H1 (cell line): ENCODE data around the gene TSKU. TPM values are rescaled to one million over a fixed set of nuclear protein-coding genes. Genes with fewer than 3 reads are reported as not detected.

Source experiments
- CTCF ChIA-PET: fragments of 300-600 bp; sonication (Branson Sonifier 250); formaldehyde crosslinking; loops from one replicate; lab custom pipeline; 2021; ENCODE audit not compliant: partially characterized antibody; lab: Charles Lee
- POLR2A ChIA-PET: fragments of 300-600 bp; sonication (Branson Sonifier 250); formaldehyde crosslinking; loops from one replicate; lab custom pipeline; 2021; ENCODE audit warnings: inconsistent platforms; ENCODE audit not compliant: partially characterized antibody; lab: Charles Lee
- DNase-seq, 2 experiments: peaks; one replicate each; pipeline versions ENCODE4 v3.0.0 to v3.0.0-alpha.2; 2010 to 2022; ENCODE audit warnings: low spot score in 2 of 2, low read depth in 1 of 2, mixed read lengths in 1 of 2
- FAIRE-seq: peaks from 2 replicates; lab custom pipeline; 2011; peaks lifted over from hg19 to GRCh38; lab: Jason Lieb, UNC
- H2AFZ ChIP-seq: 2 replicates; pipeline ENCODE4 v1.8.1; 2012; ENCODE audit warnings: low read length, inconsistent platforms
- H2AK5ac ChIP-seq: 2 replicates; pipeline ENCODE4 v1.6.1; 2013; ENCODE audit warnings: low read depth, low read length
- H2BK120ac ChIP-seq: replicated peaks from 2 replicates; pipeline ENCODE3; 2013; ENCODE audit warnings: low read depth, low read length, inconsistent platforms
- H2BK12ac ChIP-seq: 2 replicates; pipeline ENCODE4 v1.6.1; 2013; ENCODE audit warnings: low read depth, low read length
- H2BK15ac ChIP-seq: 2 replicates; pipeline ENCODE4 v1.6.1; 2013; ENCODE audit warnings: low read length
- H2BK20ac ChIP-seq: 2 replicates; pipeline ENCODE4 v1.6.1; 2013; ENCODE audit warnings: low read length
- H2BK5ac ChIP-seq: 2 replicates; pipeline ENCODE4 v1.6.1; 2013; ENCODE audit warnings: low read depth, low read length
- H3K14ac ChIP-seq: 2 replicates; pipeline ENCODE4 v1.6.1; 2013; ENCODE audit warnings: inconsistent platforms; ENCODE audit not compliant: insufficient read length
- H3K18ac ChIP-seq: 2 replicates; pipeline ENCODE4 v1.6.1; 2013; ENCODE audit warnings: low read length; ENCODE audit errors: extremely low read depth
- H3K23ac ChIP-seq: 2 replicates; pipeline ENCODE4 v1.6.1; 2013; ENCODE audit warnings: inconsistent platforms; ENCODE audit not compliant: insufficient read length
- H3K23me2 ChIP-seq: 2 replicates; pipeline ENCODE4 v1.6.1; 2013; ENCODE audit warnings: low read depth, low read length
- H3K27ac ChIP-seq: 2 replicates; pipeline ENCODE4 v1.6.1; 2011; ENCODE audit warnings: low read depth, low read length, inconsistent platforms
- H3K27me3 ChIP-seq, 4 experiments: replicated peaks in 1 of 4; 1 replicate in 1 of 4; 2 replicates in 3 of 4; pipeline versions ENCODE4 v1.6.1 to v1.8.1; 2011 to 2013; ENCODE audit warnings: low read length in 3 of 4, mild to moderate bottlenecking in 3 of 4, inconsistent platforms in 2 of 4, mixed read lengths in 2 of 4, moderate library complexity in 1 of 4; ENCODE audit not compliant: control insufficient read depth in 3 of 4, insufficient read depth in 3 of 4; ENCODE audit errors: extremely low read depth in 1 of 4
- H3K36me3 ChIP-seq, 4 experiments: 2 replicates each; pipeline versions ENCODE4 v1.6.1 to v1.8.1; 2011 to 2013; ENCODE audit warnings: mild to moderate bottlenecking in 4 of 4, low read length in 3 of 4, moderate library complexity in 2 of 4, control low read depth in 1 of 4, inconsistent platforms in 1 of 4; ENCODE audit not compliant: insufficient read depth in 4 of 4, control insufficient read depth in 2 of 4
- H3K4ac ChIP-seq: replicated peaks from 2 replicates; pipeline ENCODE3; 2013; ENCODE audit warnings: low read length, low read depth, mixed read lengths, inconsistent platforms; ENCODE audit not compliant: insufficient read length
- H3K4me1 ChIP-seq, 4 experiments: replicated peaks in 1 of 4; 1 replicate in 1 of 4; 2 replicates in 3 of 4; pipeline versions ENCODE4 v1.6.1 to v1.8.1; 2011 to 2013; ENCODE audit warnings: low read length in 3 of 4, inconsistent platforms in 2 of 4, mixed read lengths in 1 of 4; ENCODE audit not compliant: insufficient read depth in 4 of 4, control insufficient read depth in 3 of 4
- H3K4me2 ChIP-seq, 2 experiments: 2 replicates each; pipeline versions ENCODE4 v1.6.1 to v1.8.1; 2011 to 2013; ENCODE audit warnings: low read depth in 2 of 2, low read length in 2 of 2, control low read depth in 1 of 2, inconsistent platforms in 1 of 2, mild to moderate bottlenecking in 1 of 2; ENCODE audit not compliant: insufficient read depth in 1 of 2
- H3K4me3 ChIP-seq, 4 experiments: fragments of 200-600, 300-600 bp in 1 of 4; sonication (generic), shearing (Covaris generic), sonication (Bioruptor Twin) in 1 of 4; 2 replicates each; pipeline versions ENCODE4 v1.5.1 to v1.8.1; 2011 to 2016; ENCODE audit warnings: low read length in 4 of 4, low read depth in 3 of 4, control low read depth in 2 of 4, inconsistent platforms in 2 of 4, mild to moderate bottlenecking in 2 of 4, mixed read lengths in 1 of 4, moderate library complexity in 1 of 4; ENCODE audit not compliant: insufficient read depth in 2 of 4; ENCODE audit errors: extremely low read depth in 1 of 4
- H3K56ac ChIP-seq: replicated peaks from 2 replicates; pipeline ENCODE3; 2013; ENCODE audit warnings: low read depth, mild to moderate bottlenecking, mixed read lengths, low read length, inconsistent platforms; ENCODE audit not compliant: insufficient read length
- H3K79me1 ChIP-seq: 2 replicates; pipeline ENCODE4 v1.6.1; 2013; ENCODE audit warnings: low read depth, low read length, control low read depth
- H3K79me2 ChIP-seq, 2 experiments: 2 replicates each; pipeline versions ENCODE4 v1.6.1 to v1.8.1; 2012 to 2013; ENCODE audit warnings: low read length in 2 of 2, mild to moderate bottlenecking in 2 of 2, inconsistent platforms in 1 of 2; ENCODE audit not compliant: insufficient read depth in 2 of 2, control insufficient read depth in 1 of 2
- H3K9ac ChIP-seq, 4 experiments: replicated peaks in 1 of 4; 1 replicate in 1 of 4; 2 replicates in 3 of 4; pipeline versions ENCODE4 v1.6.1 to v1.8.1; 2011 to 2013; ENCODE audit warnings: low read depth in 3 of 4, low read length in 3 of 4, control low read depth in 2 of 4, mild to moderate bottlenecking in 2 of 4, moderate library complexity in 2 of 4, inconsistent platforms in 1 of 4; ENCODE audit errors: extremely low read depth in 1 of 4
- H3K9me3 ChIP-seq, 2 experiments: 2 replicates each; pipeline versions ENCODE4 v1.6.1 to v1.8.1; 2012 to 2013; ENCODE audit warnings: mild to moderate bottlenecking in 2 of 2, moderate library complexity in 2 of 2, control low read depth in 1 of 2, inconsistent platforms in 1 of 2, low read depth in 1 of 2, low read length in 1 of 2, mixed read lengths in 1 of 2; ENCODE audit not compliant: insufficient read depth in 2 of 2
- H4K20me1 ChIP-seq, 2 experiments: replicated peaks in 1 of 2; 2 replicates each; pipeline versions ENCODE3 to v1.8.1; 2011 to 2013; ENCODE audit warnings: inconsistent platforms in 2 of 2, low read length in 2 of 2, mild to moderate bottlenecking in 1 of 2; ENCODE audit not compliant: insufficient read depth in 2 of 2, control insufficient read depth in 1 of 2
- H4K5ac ChIP-seq: 2 replicates; pipeline ENCODE4 v1.6.1; 2013; ENCODE audit warnings: low read length, low read depth, mixed read lengths, inconsistent platforms; ENCODE audit not compliant: insufficient read length
- H4K8ac ChIP-seq: 2 replicates; pipeline ENCODE4 v1.8.0; 2013; ENCODE audit warnings: mild to moderate bottlenecking, moderate library complexity, low read length, inconsistent platforms; ENCODE audit not compliant: insufficient read depth; ENCODE audit errors: extremely low read depth
- H4K91ac ChIP-seq: replicated peaks from 2 replicates; pipeline ENCODE3; 2013; ENCODE audit warnings: low read length, mixed read lengths, inconsistent platforms; ENCODE audit not compliant: insufficient read length
- ASH2L ChIP-seq: fragments of 200-600, 300-600 bp; sonication (generic); IDR thresholded peaks from one replicate; pipeline ENCODE4 v1.7.1; 2017; ENCODE audit warnings: low read length
- ATF2 ChIP-seq: IDR thresholded peaks from 2 replicates; pipeline ENCODE4 v1.6.1; 2012; ENCODE audit warnings: low read length, inconsistent platforms
- BACH1 ChIP-seq: IDR thresholded peaks from 2 replicates; pipeline ENCODE4 v1.6.1; 2012; ENCODE audit warnings: low read length, improper control_type of control experiment
- HDAC2 ChIP-seq, 2 experiments: fragments of 300-600 bp in 1 of 2; sonication (generic) in 1 of 2; IDR thresholded peaks; 2 replicates each; pipeline ENCODE4 v1.6.1; 2011 to 2012; ENCODE audit warnings: low read depth in 2 of 2, low read length in 2 of 2, mild to moderate bottlenecking in 2 of 2, moderate library complexity in 2 of 2, borderline replicate concordance in 1 of 2, inconsistent platforms in 1 of 2
- POLR2A ChIP-seq, 2 experiments: IDR thresholded peaks; 1 replicate in 1 of 2; 2 replicates in 1 of 2; pipeline ENCODE4 v1.6.1; 2011; ENCODE audit warnings: low read depth in 2 of 2, low read length in 2 of 2, mild to moderate bottlenecking in 2 of 2; ENCODE audit errors: control extremely low read depth in 1 of 2
- POLR2AphosphoS5 ChIP-seq: IDR thresholded peaks from 2 replicates; pipeline ENCODE4 v1.6.1; 2011; ENCODE audit warnings: low read depth, low read length
- RBBP5 ChIP-seq: IDR thresholded peaks from 2 replicates; pipeline ENCODE4 v1.7.1; 2012; ENCODE audit warnings: low read depth, mild to moderate bottlenecking, inconsistent platforms, low read length, moderate library complexity, borderline replicate concordance
- SIRT6 ChIP-seq: IDR thresholded peaks from one replicate; pipeline ENCODE4 v1.7.1; 2012; ENCODE audit warnings: low read length, inconsistent platforms
- SIX5 ChIP-seq: IDR thresholded peaks from 2 replicates; pipeline ENCODE4 v1.6.1; 2011; ENCODE audit warnings: mild to moderate bottlenecking, low read depth, low read length
- TAF1 ChIP-seq: IDR thresholded peaks from 2 replicates; pipeline ENCODE4 v1.6.1; 2011; ENCODE audit warnings: mild to moderate bottlenecking, low read depth, low read length
- USF2 ChIP-seq: IDR thresholded peaks from 2 replicates; pipeline ENCODE4 v1.6.1; 2011; ENCODE audit warnings: low read length, improper control_type of control experiment
- WGBS, 2 experiments: shearing (Covaris generic) in 1 of 2; methylation state at CpG; one replicate each; pipeline versions ENCODE4 v1.1.6 to v1.1.7; 2013 to 2015; ENCODE audit warnings: low lambda C conversion rate in 2 of 2, mixed read lengths in 2 of 2, inconsistent platforms in 1 of 2, low coverage in 1 of 2, missing lambda C conversion rate in 1 of 2; ENCODE audit not compliant: insufficient replicate concordance in 2 of 2, insufficient coverage in 1 of 2, insufficient read length in 1 of 2; ENCODE audit errors: extremely low coverage in 1 of 2, missing lambda C conversion rate in 1 of 2; 5-methylcytosine and 5-hydroxymethylcytosine counted together
- polyA plus RNA-seq, 7 experiments: library from polyadenylated mRNA; depleted of rRNA in 3 of 7; stranded (reverse) in 5 of 7; unstranded in 2 of 7; fragments of >200 nt in 5 of 7; fragments of 200-250 nt in 2 of 7; gene quantifications; 1 replicate in 5 of 7; 2 replicates in 1 of 7; 4 replicates in 1 of 7; pipeline versions ENCODE4 v1.2.1 to v1.2.3, GENCODE V29; 2011 to 2013; ENCODE audit warnings: missing spikeins in 2 of 7, mixed read lengths in 2 of 7
- total RNA-seq: library from RNA; stranded (reverse); fragmentation: NEBNext Ultra II Directional; extraction: Animal tissue kit (Norgen Biotek cat#: 25700); gene quantifications from 2 replicates; pipeline ENCODE4 v1.2.1, GENCODE V29; 2021

Gene TSKU
- total and polyA plus RNA-seq, 2 of the 8 experiments (the other 6 are each of a cell fraction or from before 2014, with no cell fraction given), result 22.8 to 28.4 TPM

GRCh38 chr11:76736773-76737495 lies 46.2 kb upstream of the TSKU start:
- Histone ChIP-seq H3K4me2 (no peak overlapping the region), H3K9me3 (no peaks in the 10 kb centered on the region), H3K9ac (no peak overlapping the region), H2BK120ac (no peak overlapping the region), H3K4me1 (peaks cover 8 to 17% (median 13%) of the 10 kb centered on the region in 4 experiments), H4K20me1 (no peaks in the 10 kb centered on the region), H4K91ac (no peak overlapping the region), H2BK15ac (no peak overlapping the region), H3K14ac (no peak overlapping the region), H3K23me2 (no peaks in the 10 kb centered on the region), H4K8ac (no peak overlapping the region), H3K27ac (no peak overlapping the region), H3K4me3 (no peak overlapping the region), H3K79me1 (no peaks in the 10 kb centered on the region), H3K36me3 (no peaks in the 10 kb centered on the region), H3K4ac (no peak overlapping the region), H2BK20ac (no peak overlapping the region), H2AFZ (no peak overlapping the region), H2AK5ac (no peak overlapping the region), H4K5ac (no peak overlapping the region), H3K23ac (no peak overlapping the region), H2BK12ac (no peak overlapping the region), H3K27me3 (no peaks in the 10 kb centered on the region), H3K18ac (no peak overlapping the region), H3K79me2 (no peaks in the 10 kb centered on the region), H2BK5ac (no peak overlapping the region), H3K56ac (no peak overlapping the region)
- 80% methylated on average over 12 of the region's 12 CpGs; no CpG with 5 or more reads in 1 of the 2 experiments for WGBS, 2 experiments
- TF ChIP-seq RBBP5, result no peak
- no peak for TF ChIP-seq ATF2
- no peak for TF ChIP-seq ASH2L
- TF ChIP-seq BACH1, result no peak
- no peak for TF ChIP-seq POLR2A (IDR thresholded peaks at IDR 0.05; ENCODE audit: control extremely low read depth in 1 of 2, low read depth in 2 of 2, low read length in 2 of 2)
- no peak for TF ChIP-seq HDAC2 (IDR thresholded peaks at IDR 0.05; ENCODE audit: borderline replicate concordance in 1 of 2, low read depth in 2 of 2, low read length in 2 of 2)
- TF ChIP-seq POLR2AphosphoS5, result no peak
- TF ChIP-seq SIRT6, result no peak
- no peak for TF ChIP-seq TAF1
- no peak for TF ChIP-seq SIX5
- TF ChIP-seq USF2, result no peak
- FAIRE-seq (no peak), DNase-seq (no peak)
- ChIA-PET POLR2A (interaction anchor here (1.3 to 1.7 kb wide), 2 partner anchors 46 to 47 kb away, joined by 4 to 6 read pairs; partner anchors contain the start of gene TSKU), CTCF (interaction anchor here (0.7 to 9.6 kb wide), 8 partner anchors 10 to 303 kb away, joined by 3 to 92 read pairs (median 13); no protein-coding TSS in a partner anchor)
